Hematopoietic multipotent progenitor cell treated with erythropoietin and hydrocortisone succinate and interleukin-3 and kit ligand, for 4 days (in vitro differentiated cells): ENCODE measurements around the gene CD48.
A peak's percentile ranks its signal among the peaks of the same experiment; 100 is the strongest.

ENCODE experiments used
- DNase-seq: peaks from one replicate; pipeline ENCODE4 v3.0.0-alpha.2; 2015

The CD48 gene

GRCh38 chr1:160711602-160712311, at the start of gene CD48:
CD48 (minus strand) TSS chr1:160711822; CDS start chr1:160711763, 59 bp downstream.
- peak; percentile 84 for DNase-seq

- DNase-seq, result no peak
Measured at GRCh38 chr1:160761046-160761445, 49.4 kb upstream of the CD48 start.

GRCh38 chr1:160759740-160760139, 48.1 kb upstream of the CD48 start:
- DNase-seq, result no peak

GRCh38 chr1:160758521-160758920, 46.9 kb upstream of the CD48 start:
- no peak for DNase-seq

GRCh38 chr1:160756849-160757201, 45.2 kb upstream of the CD48 start:
- DNase-seq, result no peak

GRCh38 chr1:160755911-160756848, 44.6 kb upstream of the CD48 start:
- no peak for DNase-seq

GRCh38 chr1:160755461-160755860, 43.8 kb upstream of the CD48 start:
- no peak for DNase-seq

- DNase-seq, result no peak
Measured at GRCh38 chr1:160753594-160753993, 42.0 kb upstream of the CD48 start.

- DNase-seq, result no peak
Measured at GRCh38 chr1:160752924-160753323, 41.3 kb upstream of the CD48 start.

- no peak for DNase-seq
Measured at GRCh38 chr1:160752406-160752805, 40.8 kb upstream of the CD48 start.

GRCh38 chr1:160750608-160751007, 39.0 kb upstream of the CD48 start:
- no peak for DNase-seq

GRCh38 chr1:160748878-160749269, 37.3 kb upstream of the CD48 start:
- DNase-seq, result peak; percentile 49

GRCh38 chr1:160748181-160748877, 36.7 kb upstream of the CD48 start:
- DNase-seq, result no peak

GRCh38 chr1:160747717-160748116, 36.1 kb upstream of the CD48 start:
- no peak for DNase-seq

GRCh38 chr1:160746836-160747500, 35.3 kb upstream of the CD48 start:
- DNase-seq, result no peak

GRCh38 chr1:160745551-160745950, 33.9 kb upstream of the CD48 start:
- no peak for DNase-seq

GRCh38 chr1:160744852-160745520, 33.4 kb upstream of the CD48 start:
- no peak for DNase-seq

GRCh38 chr1:160744199-160744851, 32.7 kb upstream of the CD48 start:
- no peak for DNase-seq

- DNase-seq, result no peak
Measured at GRCh38 chr1:160743266-160743665, 31.6 kb upstream of the CD48 start.

GRCh38 chr1:160742428-160743127, 31.0 kb upstream of the CD48 start:
- DNase-seq, result no peak
